Esophagus squamous epithelium (tissue), 5 donors: Measurements from ENCODE around the gene SEC24D. TPM values are rescaled to one million over a fixed set of nuclear protein-coding genes. Genes with fewer than 3 reads are reported as not detected.

Experiments
- DNase-seq: peaks from one replicate; lab custom pipeline; 2025; lab: John Stamatoyannopoulos, UW
- H3K27ac ChIP-seq, 4 donors: fragments of 200-600 bp; sonication (generic); one replicate each; pipeline ENCODE4 v1.5.1; 2016 to 2019; ENCODE audit warnings: mild to moderate bottlenecking in 1 of 4
- H3K27me3 ChIP-seq, 4 donors: fragments of 200-600 bp; sonication (generic); 1 replicate in 3 of 4; 2 replicates in 1 of 4; pipeline versions ENCODE4 v1.5.1 to v1.6.0; 2017 to 2021; ENCODE audit warnings: antibody characterized with exemption in 1 of 4
- H3K36me3 ChIP-seq, 3 donors: fragments of 200-600 bp; sonication (generic); one replicate each; pipeline ENCODE4 v1.5.1; 2016 to 2019
- H3K4me1 ChIP-seq, 3 donors: fragments of 200-600 bp; sonication (generic); one replicate each; pipeline ENCODE4 v1.5.1; 2017 to 2019
- H3K4me3 ChIP-seq, 4 donors: fragments of 200-600 bp; sonication (generic); 1 replicate in 3 of 4; 2 replicates in 1 of 4; pipeline ENCODE4 v1.5.1; 2016 to 2019; ENCODE audit warnings: mild to moderate bottlenecking in 2 of 4, moderate library complexity in 1 of 4
- H3K9me3 ChIP-seq, 3 donors: fragments of 200-600 bp; sonication (generic); one replicate each; pipeline ENCODE4 v1.5.1; 2016 to 2019
- CTCF ChIP-seq, 6 experiments: fragments of 450-650 bp in 4 of 6; fragments of 200-600 bp in 2 of 6; sonication (generic) in 2 of 6; IDR thresholded peaks; one replicate each; pipeline ENCODE4 v1.5.1; 2016 to 2019; ENCODE audit warnings: antibody characterized with exemption in 6 of 6, mild to moderate bottlenecking in 4 of 6, moderate library complexity in 4 of 6
- POLR2A ChIP-seq, 4 donors: fragments of 450-650 bp; IDR thresholded peaks; one replicate each; pipeline ENCODE4 v1.6.1; 2017; ENCODE audit warnings: antibody characterized with exemption in 4 of 4, mild to moderate bottlenecking in 4 of 4, moderate library complexity in 3 of 4
- WGBS, 2 donors: methylation state at CpG; one replicate each; pipeline ENCODE4 v1.1.5; 2018; 5-methylcytosine and 5-hydroxymethylcytosine counted together
- intact Hi-C: fragments of 100-400 bp; cut with DNase I; formaldehyde crosslinking; loops from one replicate; pipeline ENCODE4 v1.15.0; 2022
- total RNA-seq, 4 donors: library from RNA; depleted of rRNA; stranded (reverse); fragments of >200 nt; gene quantifications; one replicate each; pipeline ENCODE4 v1.1.0, GENCODE V29; 2016
- donor health status: DM: yes; HTN: yes; CAD: no.

SEC24D gene
- total RNA-seq, 4 donors from 2014 or later, result 18.5 to 33.6 (median 21.6) TPM

DNA sequence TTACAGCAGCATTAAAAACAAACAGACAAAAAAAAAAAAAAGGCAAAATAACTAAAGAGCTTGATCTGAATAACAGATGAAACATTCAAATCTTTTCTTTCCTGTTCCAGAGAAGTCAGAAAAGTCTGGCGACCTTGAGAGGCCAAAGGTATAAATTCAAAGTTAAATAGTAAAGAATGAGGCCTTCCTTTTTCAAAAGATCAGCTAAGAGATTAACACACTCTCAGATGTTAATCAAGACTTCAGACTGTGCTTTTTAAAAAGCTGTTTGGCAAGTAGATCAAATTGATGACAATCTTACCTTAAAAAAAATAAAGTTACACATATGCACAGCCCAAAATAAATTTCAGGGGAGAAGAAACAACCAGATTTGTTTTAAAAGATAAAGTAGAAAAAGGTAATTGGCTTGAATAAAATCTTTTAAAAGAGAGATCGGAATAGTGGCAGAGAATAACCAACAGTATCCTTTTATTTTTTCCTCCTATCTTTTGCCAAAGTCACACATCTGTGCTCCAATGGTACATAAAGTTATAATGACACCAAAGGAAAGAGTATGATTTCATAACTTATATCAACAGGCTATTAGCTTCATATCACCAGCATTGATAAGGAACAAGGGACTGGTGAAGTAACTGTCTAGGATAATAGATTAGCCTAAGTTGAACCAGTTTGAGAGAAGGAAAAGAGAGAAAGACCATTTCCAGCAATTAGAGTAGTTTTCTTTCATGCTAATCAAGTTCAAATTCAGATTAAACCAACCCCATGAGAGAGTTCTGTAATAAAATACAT lies 80.3 kb downstream of the SEC24D start:
- TF ChIP-seq POLR2A (IDR thresholded peaks at IDR 0.05) (no peak), CTCF (IDR thresholded peaks at IDR 0.05) (no peak)
- intact Hi-C loops, result no loop called here
- 71 to 73% methylated on average over 2 of the region's 2 CpGs for WGBS, 2 donors
- peaks cover 0 to 22% (median 0%) of the 10 kb centered on the region in 3 donors for H3K36me3 ChIP-seq
- no peaks in the 10 kb centered on the region for H3K9me3 ChIP-seq
- no peaks in the 10 kb centered on the region for H3K27me3 ChIP-seq
- H3K4me3 ChIP-seq, result no peak overlapping the region
- no peak for DNase-seq
- peaks cover 0 to 93% (median 6%) of the 10 kb centered on the region in 3 donors for H3K4me1 ChIP-seq
- peak overlapping the region; percentile 33 to 76 (median 73) for H3K27ac ChIP-seq

DNA sequence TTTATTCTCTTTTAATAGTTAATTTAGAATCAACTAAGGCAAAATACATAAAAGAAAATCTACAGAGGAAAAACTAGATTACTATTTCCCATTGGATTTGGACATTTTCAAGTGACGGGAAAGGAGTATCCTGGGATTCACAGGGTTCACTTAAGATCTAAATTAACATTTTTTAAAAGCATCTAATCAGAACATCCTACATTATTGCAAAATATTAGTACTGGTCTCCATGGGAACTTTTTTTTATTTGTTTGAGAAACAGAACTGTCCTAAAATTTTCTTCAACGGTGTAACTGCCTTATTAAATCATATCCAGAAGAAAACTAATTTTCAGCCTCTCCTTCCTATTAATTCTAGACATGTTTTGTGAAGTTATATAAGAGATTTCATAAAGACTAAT lies 81.0 kb downstream of the SEC24D start:
- no peaks in the 10 kb centered on the region for H3K27me3 ChIP-seq
- DNase-seq, result no peak
- intact Hi-C loops, result no loop called here
- H3K36me3 ChIP-seq, result peaks cover 0 to 29% (median 0%) of the 10 kb centered on the region in 3 donors
- H3K4me1 ChIP-seq, result peaks cover 0 to 86% (median 3%) of the 10 kb centered on the region in 3 donors
- 57 to 59% methylated on average over 2 of the region's 2 CpGs for WGBS, 2 donors
- peak overlapping the region in 3 of 4 donors; percentile 70 to 76 (median 76) for H3K27ac ChIP-seq
- TF ChIP-seq POLR2A (IDR thresholded peaks at IDR 0.05) (no peak), CTCF (IDR thresholded peaks at IDR 0.05) (no peak)
- H3K9me3 ChIP-seq, result no peaks in the 10 kb centered on the region
- no peak overlapping the region for H3K4me3 ChIP-seq

DNA sequence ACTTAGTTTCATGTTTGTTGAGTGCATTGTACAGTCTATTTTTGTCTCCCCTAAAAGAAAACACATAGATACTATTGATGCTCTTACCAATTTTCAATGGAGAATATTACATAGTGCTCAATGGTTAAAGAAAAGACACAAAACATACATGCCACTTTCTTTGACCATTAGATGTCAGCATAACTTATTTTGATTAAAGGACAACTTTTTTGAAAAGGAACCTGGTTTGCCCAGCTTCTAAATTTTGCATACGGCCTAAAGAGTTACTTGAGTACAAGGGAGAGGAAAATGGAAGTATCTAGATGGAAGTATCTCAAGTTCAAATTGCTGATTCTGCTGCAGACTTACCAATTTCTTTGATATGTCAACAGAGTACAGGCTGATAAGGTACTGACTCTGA lies 82.2 kb downstream of the SEC24D start:
- no peaks in the 10 kb centered on the region for H3K27me3 ChIP-seq

DNA sequence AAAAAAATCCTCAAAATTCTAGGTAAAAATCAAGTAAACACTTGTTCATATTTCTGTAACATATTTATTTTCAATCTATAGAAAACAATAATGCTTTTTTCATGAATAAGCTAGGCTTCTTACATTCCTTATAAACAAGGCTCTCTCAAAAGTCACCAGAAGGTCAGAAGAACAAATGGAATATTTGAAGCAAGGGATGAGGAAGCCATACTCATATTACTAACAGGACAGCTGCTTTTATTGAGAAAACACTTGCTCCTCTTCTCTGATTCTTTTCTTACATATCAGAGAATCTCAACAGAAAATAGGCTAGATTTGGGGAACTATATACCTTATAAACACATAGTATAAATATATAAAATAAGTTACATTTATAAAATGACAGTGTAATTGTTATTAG lies 82.8 kb downstream of the SEC24D start:
- Histone ChIP-seq H3K4me3 (no peak overlapping the region), H3K27ac (peak overlapping the region in 2 of 4 donors; percentile 76), H3K4me1 (peaks cover 0 to 68% (median 0%) of the 10 kb centered on the region in 3 donors), H3K9me3 (no peaks in the 10 kb centered on the region), H3K36me3 (peaks cover 0 to 29% (median 0%) of the 10 kb centered on the region in 3 donors), H3K27me3 (no peaks in the 10 kb centered on the region)
- DNase-seq, result no peak
- TF ChIP-seq POLR2A (IDR thresholded peaks at IDR 0.05) (no peak), CTCF (IDR thresholded peaks at IDR 0.05) (no peak)
- intact Hi-C loops, result no loop called here

More for the DNA sequence above, 82.2 kb downstream of the SEC24D start:
- H3K4me1 ChIP-seq, result peaks cover 0 to 74% (median 0%) of the 10 kb centered on the region in 3 donors
- no peak for DNase-seq
- 47 to 58% methylated on average over 1 of the region's 1 CpG for WGBS, 2 donors
- H3K4me3 ChIP-seq, result no peak overlapping the region
- H3K9me3 ChIP-seq, result no peaks in the 10 kb centered on the region
- peak overlapping the region in 3 of 4 donors; percentile 70 to 76 (median 76) for H3K27ac ChIP-seq
- peak in 1 of 6 experiments; percentile 6 for TF ChIP-seq CTCF (IDR thresholded peaks at IDR 0.05)
- no peak for TF ChIP-seq POLR2A (IDR thresholded peaks at IDR 0.05)
- intact Hi-C loops, result no loop called here
- peaks cover 0 to 29% (median 0%) of the 10 kb centered on the region in 3 donors for H3K36me3 ChIP-seq

- no peak for TF ChIP-seq CTCF (IDR thresholded peaks at IDR 0.05)
- TF ChIP-seq POLR2A (IDR thresholded peaks at IDR 0.05), result no peak
- no peak for DNase-seq
- intact Hi-C loops, result no loop called here
- Histone ChIP-seq H3K9me3 (no peaks in the 10 kb centered on the region), H3K27ac (peak overlapping the region in 2 of 4 donors; percentile 76), H3K36me3 (peaks cover 0 to 29% (median 0%) of the 10 kb centered on the region in 3 donors), H3K27me3 (no peaks in the 10 kb centered on the region), H3K4me1 (peaks cover 0 to 63% (median 0%) of the 10 kb centered on the region in 3 donors), H3K4me3 (no peak overlapping the region)
- 70 to 78% methylated on average over 2 of the region's 2 CpGs for WGBS, 2 donors
Measured at GRCh38 chr4:118752551-118752950, 83.4 kb downstream of the SEC24D start.
